GM23338 (cell line): ENCODE results near the gene SSTR3.
"Not testable (repeated sequence)": the region's sequence is repeated elsewhere in the genome, so short reads cannot be mapped to it uniquely, and the experiment has no call there.

Source experiments
- CTCF ChIP-seq, 2 experiments: fragments of 200-600 bp in 1 of 2; sonication (generic) in 1 of 2; conservative IDR thresholded peaks; 2 replicates each; pipeline versions ENCODE4 v1.5.1 to v1.6.1; 2016 to 2017; ENCODE audit warnings: antibody characterized with exemption in 2 of 2, low read depth in 2 of 2, mild to moderate bottlenecking in 2 of 2, moderate library complexity in 1 of 2
- ETS1 ChIP-seq: IDR thresholded peaks from 2 replicates; pipeline ENCODE4 v1.6.1; 2016; ENCODE audit warnings: antibody characterized with exemption
- EZH2phosphoT487 ChIP-seq: fragments of 200-600 bp; sonication (generic); IDR thresholded peaks from one replicate; pipeline ENCODE4 v1.8.1; 2018; ENCODE audit warnings: antibody characterized with exemption; ENCODE audit not compliant: unreplicated experiment
- JUNB ChIP-seq: IDR thresholded peaks from one replicate; pipeline ENCODE4 v1.6.1; 2016; ENCODE audit warnings: antibody characterized with exemption; ENCODE audit not compliant: unreplicated experiment
- POLR2AphosphoS5 ChIP-seq: IDR thresholded peaks from 2 replicates; pipeline ENCODE4 v1.6.1; 2016; ENCODE audit warnings: antibody characterized with exemption, low read depth
- REST ChIP-seq: IDR thresholded peaks from one replicate; pipeline ENCODE4 v1.6.1; 2018; ENCODE audit warnings: antibody characterized with exemption; ENCODE audit not compliant: unreplicated experiment

- TF ChIP-seq REST; CTCF (conservative IDR thresholded peaks at IDR 0.05; ENCODE audit: low read depth in 2 of 2); EZH2phosphoT487; POLR2AphosphoS5; JUNB; ETS1: not testable (repeated sequence)
Measured at GRCh38 chr22:37170689-37171405, 41.4 kb downstream of the SSTR3 start.
